T-helper 2 cell treated with Interferon-gamma antibody and Interleukin-4, amounts not matched to agents 100 ng/mL and 5 ng/mL, for 36 hours (primary cell): ENCODE results near the gene RTN4. TPM values are rescaled to one million over a fixed set of nuclear protein-coding genes. Genes with fewer than 3 reads are reported as not detected.
"Not testable (repeated sequence)": the region's sequence is repeated elsewhere in the genome, so short reads cannot be mapped to it uniquely, and the experiment has no call there.

Source experiments
- intact Hi-C: fragments of 100-400 bp; cut with micrococcal nuclease; formaldehyde crosslinking; loops from one replicate; pipeline ENCODE4 v1.15.1; 2023
- total RNA-seq: library from RNA; stranded (reverse); gene quantifications from 2 replicates; pipeline ENCODE4 v1.2.3, GENCODE V29; 2022

Gene RTN4, protein sequence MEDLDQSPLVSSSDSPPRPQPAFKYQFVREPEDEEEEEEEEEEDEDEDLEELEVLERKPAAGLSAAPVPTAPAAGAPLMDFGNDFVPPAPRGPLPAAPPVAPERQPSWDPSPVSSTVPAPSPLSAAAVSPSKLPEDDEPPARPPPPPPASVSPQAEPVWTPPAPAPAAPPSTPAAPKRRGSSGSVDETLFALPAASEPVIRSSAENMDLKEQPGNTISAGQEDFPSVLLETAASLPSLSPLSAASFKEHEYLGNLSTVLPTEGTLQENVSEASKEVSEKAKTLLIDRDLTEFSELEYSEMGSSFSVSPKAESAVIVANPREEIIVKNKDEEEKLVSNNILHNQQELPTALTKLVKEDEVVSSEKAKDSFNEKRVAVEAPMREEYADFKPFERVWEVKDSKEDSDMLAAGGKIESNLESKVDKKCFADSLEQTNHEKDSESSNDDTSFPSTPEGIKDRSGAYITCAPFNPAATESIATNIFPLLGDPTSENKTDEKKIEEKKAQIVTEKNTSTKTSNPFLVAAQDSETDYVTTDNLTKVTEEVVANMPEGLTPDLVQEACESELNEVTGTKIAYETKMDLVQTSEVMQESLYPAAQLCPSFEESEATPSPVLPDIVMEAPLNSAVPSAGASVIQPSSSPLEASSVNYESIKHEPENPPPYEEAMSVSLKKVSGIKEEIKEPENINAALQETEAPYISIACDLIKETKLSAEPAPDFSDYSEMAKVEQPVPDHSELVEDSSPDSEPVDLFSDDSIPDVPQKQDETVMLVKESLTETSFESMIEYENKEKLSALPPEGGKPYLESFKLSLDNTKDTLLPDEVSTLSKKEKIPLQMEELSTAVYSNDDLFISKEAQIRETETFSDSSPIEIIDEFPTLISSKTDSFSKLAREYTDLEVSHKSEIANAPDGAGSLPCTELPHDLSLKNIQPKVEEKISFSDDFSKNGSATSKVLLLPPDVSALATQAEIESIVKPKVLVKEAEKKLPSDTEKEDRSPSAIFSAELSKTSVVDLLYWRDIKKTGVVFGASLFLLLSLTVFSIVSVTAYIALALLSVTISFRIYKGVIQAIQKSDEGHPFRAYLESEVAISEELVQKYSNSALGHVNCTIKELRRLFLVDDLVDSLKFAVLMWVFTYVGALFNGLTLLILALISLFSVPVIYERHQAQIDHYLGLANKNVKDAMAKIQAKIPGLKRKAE
- 88.5 and 95.4 TPM in 2 replicates for total RNA-seq

DNA sequence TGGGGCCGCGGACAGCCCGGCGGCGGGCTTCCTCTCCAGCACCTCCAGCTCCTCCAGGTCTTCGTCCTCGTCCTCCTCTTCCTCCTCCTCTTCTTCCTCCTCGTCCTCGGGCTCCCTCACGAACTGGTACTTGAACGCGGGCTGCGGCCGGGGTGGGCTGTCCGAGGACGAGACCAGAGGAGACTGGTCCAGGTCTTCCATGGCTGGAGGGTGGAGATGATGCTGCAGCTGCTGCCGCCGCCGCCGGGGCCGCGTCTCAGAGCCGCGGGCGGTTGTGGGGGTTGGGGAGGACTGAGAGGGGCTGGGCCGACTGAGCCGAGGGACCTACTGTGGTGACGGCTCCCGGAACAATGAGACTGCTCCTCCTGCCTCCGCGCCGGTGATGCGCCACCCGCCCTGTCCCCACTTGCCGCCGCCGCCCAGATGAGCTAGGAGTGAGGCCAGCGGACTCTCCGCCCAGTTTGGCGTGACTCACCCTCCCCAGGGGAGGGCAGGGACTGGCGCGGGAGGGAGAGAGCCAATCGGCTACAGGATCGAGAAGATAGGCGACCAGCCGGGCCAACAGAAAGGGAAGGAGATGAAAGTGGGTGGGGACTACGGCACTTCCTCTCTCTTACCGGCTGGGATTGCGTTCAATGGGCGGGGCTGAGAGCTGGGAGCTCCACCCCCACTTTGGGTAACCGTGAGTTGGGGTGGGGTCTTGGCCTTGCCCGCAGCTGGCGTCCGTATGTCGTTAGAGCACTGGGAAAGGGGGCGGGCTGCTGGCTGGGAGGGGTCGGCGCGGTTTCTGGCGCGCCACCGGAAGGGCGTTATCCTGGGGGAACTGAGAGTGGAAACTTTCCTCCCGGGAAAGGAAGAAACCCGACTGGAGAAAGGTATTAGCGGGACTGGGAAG, at the start of gene RTN4:
RTN4 (minus strand) TSS at position 352 of the 895 bp plus-strand sequence; CDS start at position 201, 151 bp downstream.
- intact Hi-C loops, result loop anchor here (1.0 to 5.0 kb wide), 11 partner anchors 40 to 1283 kb away; partner anchors contain the start of genes ACYP2, CFAP36, CHAC2 and CLHC1

DNA sequence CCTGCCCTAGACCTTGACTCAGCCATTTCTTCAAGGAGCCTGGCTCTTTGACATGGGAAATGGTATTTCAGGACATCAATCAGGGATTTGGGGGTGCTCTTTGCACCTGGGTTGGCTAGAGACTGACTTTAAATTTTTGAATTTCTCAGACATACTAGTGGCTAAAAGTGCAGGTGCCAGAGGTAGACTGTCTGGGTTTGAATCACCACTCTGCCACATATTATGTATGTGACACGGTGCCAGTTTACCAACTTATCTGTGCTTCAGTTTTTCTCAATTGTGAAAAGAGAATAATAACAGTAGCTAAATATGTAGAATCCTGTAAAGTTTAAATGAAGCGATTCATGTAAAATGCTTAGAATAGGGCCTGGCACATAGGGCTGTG, 49.2 kb upstream of the RTN4 start:
- intact Hi-C loops, result no loop called here

DNA sequence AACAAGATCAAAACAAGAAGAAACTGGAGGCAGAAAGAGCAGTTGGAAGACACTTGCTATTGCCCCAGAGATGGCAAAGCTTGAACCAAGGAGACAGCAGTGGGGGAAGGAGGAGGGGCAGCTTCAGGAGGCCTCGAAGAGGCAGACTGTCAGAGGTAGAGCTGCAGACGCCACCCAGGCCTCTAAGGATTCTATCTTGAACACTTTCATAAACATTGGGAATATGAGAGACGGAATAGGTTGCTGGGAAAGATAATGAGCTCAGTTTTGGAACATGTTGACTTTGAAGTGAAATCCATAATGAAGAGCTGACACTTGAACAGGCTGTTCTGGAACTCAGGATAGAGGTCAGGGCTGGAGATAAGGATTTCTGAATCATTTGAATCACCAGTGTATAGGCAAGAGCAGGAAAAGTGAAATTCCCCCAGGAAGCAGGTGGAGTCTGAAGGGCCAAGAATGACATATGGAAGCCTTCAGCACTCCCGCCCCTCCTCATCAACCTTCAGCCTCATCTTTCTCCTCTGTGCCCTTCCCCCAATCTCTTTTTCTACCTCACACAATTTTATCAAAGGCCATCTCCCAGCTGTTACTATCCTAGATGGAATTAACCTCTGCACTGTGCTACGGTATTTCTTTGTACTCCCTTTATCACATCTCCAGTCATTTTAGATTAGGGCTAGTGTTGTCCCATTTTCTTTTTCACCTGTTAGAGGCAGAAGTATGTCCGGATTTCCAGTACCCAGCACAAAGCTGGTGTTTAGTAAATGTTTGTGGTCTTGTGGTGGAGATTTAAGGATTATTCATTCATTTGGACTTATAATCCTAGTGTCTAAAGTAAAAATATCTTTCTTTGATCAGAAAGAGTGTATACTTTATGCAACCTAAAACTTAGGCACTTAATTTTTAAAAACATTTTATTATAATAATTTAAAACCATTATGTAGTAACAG, 47.5 kb upstream of the RTN4 start:
- intact Hi-C loops, result no loop called here

DNA sequence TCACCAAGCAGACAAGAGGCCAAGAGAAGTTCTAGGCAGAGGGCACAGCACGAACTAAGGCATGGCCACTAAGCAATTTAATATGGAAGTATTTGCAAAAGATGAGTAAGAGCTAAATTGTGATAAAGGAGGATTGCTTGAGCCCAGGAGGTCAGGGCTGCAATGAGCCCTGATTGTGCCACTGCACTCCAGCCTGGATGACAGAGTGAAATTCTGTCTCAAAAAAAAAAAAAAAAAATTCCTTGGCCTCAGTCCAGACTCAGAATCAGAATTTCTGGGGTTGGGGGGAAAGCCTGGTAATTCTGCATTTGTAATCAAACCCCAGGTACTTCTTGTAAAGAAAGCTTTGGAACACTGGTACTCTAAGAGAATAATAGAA, 46.8 kb upstream of the RTN4 start:
- intact Hi-C loops, result no loop called here

DNA sequence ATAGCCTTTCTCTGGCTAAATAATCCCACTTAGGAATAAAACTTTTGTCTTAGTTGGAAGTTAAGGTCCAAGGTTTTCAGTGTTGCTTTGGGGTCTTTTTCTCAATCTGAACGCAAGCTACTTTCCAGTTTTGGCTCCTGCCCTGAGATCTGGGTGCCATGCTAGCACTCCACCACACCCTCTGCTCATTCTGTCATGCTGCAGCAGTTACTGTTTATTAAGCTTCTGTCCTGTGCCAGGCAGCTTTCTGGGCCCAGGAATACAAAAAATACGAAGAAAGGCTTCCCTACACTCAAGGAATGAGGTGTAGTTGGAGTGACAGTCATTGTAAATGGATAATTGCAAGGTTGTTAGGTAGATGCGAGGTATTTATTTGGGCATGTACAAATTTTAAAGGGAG, 46.3 kb upstream of the RTN4 start:
- intact Hi-C loops, result no loop called here

DNA sequence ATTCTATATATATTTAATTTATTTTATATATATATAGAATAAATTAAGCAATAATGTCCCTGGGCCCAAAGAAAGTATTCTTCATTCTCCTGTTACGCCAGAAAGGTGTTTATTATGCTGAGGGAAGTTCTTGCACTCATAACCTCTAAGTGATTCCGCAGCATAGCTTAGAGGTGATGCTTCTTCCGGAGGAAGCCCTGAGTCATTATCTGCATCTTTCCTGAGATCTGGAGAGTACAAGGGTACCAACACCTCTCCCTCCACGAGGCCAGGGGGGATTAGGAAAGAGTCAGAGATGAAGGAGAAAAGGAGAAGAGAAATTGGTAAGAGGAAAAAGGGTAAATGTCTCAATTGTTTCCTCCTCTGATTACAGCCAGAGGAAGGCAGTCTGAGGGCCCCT, 43.1 kb upstream of the RTN4 start:
- intact Hi-C loops, result no loop called here

DNA sequence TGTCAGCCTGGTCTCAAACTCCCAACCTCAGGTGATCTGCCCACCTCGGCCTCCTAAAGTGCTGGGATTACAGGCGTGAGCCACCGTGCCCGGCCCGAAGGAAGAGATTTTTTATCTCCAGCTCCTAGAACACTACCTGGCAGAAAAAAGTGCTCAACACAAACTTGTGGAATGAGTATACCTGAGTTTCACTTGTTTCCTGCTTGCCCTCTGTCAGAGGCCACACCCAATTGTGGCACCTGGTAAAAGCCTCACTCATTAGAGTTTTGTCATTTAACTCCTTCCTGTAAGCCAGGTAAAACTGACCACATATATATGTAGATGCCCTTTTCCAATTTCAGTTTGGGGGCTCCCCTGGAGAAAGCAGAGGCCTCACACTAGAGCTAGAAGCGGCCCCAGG, 42.2 kb upstream of the RTN4 start:
- intact Hi-C loops, result no loop called here

DNA sequence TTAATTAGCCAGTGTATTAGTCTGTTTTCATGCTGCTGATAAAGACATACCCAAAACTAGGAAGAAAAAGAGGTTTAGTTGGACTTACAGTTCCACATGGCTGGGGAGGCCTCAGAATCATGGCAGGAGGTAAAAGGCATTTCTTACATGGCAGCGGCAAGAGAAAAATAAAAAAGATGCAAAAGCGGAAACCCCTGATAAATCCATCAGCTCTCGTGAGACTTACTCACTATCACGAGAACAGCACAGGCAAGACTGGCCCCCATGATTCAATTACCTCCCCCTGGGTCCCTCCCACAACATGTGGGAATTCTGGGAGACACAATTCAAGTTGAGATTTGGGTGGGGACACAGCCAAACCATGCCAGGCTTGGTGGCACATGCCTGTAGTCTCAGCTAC, 41.4 kb upstream of the RTN4 start:
- intact Hi-C loops, result not testable (repeated sequence)

DNA sequence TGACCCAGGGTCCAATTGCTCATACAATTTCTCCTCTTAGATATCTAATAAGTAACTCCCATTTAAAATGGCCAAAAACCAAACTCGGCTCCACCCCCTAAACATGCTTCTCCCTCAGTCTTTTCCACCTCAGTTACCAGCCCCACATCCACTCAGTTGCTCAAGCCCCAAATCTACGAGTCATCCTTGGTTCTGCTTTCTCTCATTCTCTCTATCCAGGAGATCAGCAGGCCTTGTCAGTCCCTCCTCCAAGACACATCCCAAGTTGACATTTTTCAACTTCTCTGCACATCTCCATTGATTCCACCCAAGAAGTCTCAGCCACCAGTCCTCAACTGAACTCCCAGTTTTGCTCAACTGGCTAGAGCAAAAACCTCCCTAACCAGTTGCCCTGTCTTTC, 40.5 kb upstream of the RTN4 start:
- intact Hi-C loops, result no loop called here

DNA sequence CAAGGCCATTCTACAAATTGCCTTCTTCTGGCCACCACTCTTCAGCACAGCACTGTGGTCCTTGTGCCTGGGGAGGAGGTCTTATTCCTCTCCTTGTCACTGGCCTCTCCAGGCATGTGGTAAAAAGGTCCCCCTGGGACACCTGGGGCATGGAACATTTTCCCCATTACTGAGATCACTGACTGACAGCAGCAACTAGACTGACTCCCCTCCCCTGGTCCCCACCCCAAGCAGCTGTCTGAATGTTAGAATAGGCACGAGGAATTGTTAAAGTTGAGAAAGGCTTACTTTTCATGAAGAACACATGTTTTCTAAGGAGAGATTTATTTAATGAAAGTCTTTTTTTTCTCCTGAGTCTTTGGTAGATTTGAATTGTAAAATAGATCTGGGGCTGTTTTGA, 39.5 kb upstream of the RTN4 start:
- intact Hi-C loops, result no loop called here

DNA sequence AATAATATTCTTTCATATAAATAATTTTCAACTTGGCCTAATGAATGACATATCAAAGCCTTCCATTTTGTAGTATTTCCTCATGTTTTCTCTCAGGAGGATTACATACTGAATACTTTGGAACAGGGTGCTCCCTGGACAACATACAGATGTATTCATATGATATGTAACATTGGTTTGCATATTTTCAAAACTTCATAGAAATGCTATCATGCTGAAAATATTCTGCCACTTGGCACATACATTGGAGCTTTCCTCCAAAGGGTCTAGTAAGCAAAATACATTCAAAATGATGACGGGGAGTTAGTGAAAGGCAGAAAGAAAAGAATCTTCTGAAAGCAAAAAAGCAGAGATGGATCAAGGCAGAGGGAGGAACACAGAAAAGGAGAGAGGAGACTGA, 38.1 kb upstream of the RTN4 start:
- intact Hi-C loops, result no loop called here

DNA sequence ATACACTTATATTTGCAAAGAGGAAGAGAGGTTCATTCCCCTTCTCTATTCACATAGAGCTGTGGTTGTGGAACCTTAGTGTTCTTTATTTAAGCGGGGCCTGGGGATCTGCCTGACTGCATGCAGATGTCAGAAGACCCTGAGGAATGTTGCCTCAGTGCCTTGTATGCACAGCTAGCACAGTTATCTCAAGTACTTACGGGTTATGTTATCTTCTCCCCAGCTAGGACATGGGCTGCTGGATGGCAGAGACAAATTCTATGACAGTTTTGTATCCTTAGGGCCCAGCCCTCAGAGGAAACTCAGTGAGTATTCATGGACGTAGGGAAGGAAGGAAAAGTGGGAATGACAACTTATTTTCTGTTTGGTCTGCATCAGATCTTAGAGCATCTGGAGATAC, 37.7 kb upstream of the RTN4 start:
- intact Hi-C loops, result no loop called here

DNA sequence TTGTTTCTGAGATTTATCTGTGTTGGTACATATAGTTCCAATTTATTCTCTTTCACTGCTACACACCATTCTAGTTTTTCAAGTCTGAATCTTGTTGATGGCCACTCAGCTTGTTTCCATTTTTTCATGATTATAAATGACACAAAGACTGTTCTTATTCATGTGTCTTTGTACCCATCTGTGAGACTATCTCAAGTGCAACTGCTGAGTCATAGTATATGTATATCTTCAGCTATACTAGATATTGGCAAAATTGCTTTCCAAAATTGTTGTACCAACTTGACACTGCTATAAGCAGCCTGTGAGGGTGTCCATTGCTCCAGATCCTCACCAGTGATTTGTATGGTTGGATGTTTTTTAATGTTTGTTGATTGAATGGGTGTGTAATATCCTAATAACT, 37.2 kb upstream of the RTN4 start:
- intact Hi-C loops, result no loop called here

DNA sequence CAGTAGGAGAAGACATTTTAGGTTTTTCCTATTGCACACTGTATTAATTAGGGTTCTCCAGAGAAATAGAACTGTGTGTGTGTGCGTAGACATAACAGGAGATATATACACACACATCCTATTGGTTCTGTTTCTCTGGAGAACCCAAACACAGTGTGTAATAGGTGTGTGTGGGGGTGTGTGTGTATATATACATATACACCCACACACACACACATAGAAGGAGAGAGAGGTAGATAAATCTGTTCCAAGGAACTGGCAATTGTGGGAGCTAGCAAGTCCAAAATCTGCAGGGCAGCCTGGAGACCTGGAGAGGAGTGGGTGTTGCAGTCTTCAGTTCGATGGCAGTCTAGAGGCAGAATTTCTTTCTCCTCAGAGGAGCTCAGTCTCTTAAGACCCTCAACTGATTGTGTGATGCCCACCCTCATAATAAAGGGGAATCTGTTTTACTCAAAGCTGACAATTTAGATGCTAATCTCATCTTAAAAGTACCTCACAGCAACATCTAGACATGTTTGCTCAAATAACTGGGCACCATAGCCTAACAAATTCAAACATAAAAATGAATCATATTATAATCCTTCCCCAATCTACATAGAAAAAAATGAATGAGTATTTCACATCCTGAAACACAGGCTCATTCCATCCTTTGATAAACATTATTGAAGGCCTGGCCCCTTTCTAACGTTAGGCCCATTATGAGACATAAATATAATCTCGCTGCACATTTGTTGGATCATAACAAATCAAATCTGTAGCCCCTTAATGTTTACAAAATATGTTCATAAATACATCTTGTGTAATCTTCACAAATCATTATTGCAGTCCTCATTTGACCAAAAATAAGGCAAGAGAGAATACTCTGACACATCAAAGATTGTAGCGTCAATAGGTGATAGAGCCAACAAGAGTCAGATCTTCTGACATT, 35.1 kb upstream of the RTN4 start:
- intact Hi-C loops, result no loop called here

DNA sequence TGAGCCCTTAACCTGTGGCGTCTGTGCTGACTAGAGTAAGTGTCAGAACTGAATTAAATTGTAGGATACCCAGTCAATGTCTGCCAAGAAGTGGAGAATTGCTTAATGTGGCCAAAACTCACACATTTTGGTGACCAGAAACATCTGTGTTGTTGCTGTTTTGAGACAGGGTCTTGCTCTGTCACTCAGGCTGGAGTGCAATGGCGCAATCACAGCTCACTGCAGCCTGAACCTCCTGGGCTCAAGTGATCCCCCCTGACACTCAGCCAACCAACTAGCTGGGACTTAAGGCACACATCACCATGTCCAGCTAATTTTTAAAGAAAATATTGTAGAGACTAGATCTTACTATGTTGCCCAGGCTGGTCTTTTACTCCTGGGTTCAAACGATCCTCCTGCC, 34.4 kb upstream of the RTN4 start:
- intact Hi-C loops, result no loop called here

DNA sequence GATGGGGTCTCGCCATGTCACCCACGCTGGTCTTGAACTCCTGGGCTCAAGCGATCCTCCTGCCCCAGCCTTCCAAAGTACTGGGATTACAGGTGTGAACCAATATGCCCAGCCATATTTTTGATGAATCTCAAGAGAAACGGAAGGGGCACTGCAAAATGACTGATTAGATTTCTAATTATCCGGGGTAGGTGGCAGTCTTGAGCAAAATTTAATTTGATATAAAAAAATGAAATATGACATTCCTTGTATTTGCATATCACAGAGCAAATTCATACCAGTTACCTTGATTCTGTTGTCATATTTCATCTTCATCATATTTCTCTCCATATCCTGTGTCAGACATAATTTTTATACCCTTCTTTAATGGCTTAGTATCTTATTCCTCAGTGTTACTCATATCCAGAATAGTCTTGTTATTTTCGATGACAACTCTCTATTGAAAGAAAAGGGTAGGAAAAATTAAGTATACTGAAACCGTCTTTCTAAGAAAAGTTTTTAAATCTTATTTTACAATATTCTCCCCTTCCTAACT, 30.0 kb upstream of the RTN4 start:
- intact Hi-C loops, result no loop called here

DNA sequence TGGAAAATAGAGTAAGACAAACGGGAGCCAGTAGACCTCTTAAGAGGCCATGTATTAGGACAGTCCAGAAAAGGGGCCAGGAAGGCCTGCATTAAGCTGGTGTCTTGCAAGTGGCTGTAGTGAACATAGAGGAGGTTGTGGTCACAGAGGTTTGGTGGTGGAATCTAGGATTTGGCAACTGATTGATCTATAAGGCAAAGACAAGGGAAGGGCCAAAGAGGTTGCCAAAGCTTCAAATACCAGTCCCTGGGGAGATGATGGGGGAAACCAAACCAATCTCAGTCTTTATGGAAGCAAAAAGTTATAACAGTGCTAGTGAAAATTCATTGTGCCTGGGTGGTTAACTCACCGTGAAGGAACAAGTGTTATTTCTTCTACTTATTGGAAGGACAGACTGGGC, 28.7 kb upstream of the RTN4 start:
- intact Hi-C loops, result no loop called here

DNA sequence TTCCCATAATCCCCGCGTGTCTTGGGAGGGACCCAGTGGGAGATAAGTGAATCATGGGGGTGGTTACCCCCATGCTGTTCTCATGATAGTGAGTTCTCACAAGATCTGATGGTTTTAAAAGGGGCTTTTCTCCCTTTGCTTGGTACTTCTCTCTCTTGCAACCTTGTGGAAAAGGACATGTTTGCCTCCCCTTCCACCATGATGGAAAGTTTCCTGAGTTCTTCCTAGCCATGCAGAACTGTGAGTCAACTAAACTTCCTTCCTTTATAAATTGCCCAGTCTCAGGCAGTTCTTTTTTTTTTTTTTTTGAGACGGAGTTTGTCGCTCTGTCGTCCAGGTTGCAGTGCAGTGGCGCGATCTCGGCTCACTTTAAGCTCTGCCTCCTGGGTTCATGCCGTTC, 26.5 kb upstream of the RTN4 start:
- intact Hi-C loops, result no loop called here
